Dedifferentiated amniotic fluid mesenchymal stem cell (primary cell): ENCODE data around the gene SBF1.
"Not testable (repeated sequence)": the region's sequence is repeated elsewhere in the genome, so short reads cannot be mapped to it uniquely, and the experiment has no call there.

Source experiments
- DNase-seq: peaks from one replicate; pipeline ENCODE4 v3.0.0-alpha.2; 2016; ENCODE audit errors: extremely low spot score

The SBF1 gene

GRCh38 chr22:50422961-50423815 is 51.6 kb downstream of the SBF1 start:
- no peak for DNase-seq

- no peak for DNase-seq
These were observed 52.8 kb downstream of the SBF1 start for GRCh38 chr22:50422046-50422445.

DNA sequence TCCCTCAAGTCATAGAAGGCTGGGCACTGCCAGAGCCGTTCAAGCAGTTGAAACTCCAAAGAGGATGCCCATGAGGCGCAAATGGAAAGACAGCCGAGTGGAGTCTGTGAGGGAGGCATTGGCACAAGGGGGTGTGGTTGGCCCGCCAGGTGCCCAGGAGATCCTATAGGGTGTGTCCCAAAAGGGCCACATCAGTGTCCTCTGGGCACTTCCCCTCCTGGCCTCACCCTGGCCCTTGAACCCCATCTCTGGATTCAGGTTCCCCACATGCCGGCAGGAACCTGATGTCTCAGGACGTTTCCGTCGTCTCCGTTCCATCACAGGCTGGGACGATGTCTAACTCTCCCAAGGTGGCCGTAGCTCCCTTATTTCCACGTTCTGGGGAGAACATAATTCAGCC is 54.3 kb downstream of the SBF1 start:
- no peak for DNase-seq

DNA sequence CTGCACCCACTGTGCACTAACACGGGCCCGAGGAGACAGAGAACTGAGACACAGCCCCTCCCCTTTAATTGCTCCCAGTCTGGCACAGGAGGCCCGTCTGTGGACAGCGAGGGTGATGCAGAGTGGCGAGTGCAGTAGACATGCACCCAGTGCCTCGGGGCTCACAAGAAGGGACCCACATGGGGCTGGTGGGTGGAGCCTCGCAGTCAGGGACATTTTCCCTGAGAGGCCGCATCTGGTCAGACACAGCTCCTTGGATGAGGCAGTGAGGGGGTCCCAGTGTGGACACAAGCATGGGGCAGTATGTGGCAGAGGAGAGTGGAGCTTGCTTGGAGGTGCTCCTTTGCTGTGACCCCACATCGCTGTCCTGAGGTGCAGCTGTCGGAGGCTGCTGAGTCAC is 54.8 kb downstream of the SBF1 start:
- DNase-seq = no peak

- DNase-seq = no peak
These were observed 55.7 kb downstream of the SBF1 start for GRCh38 chr22:50419116-50419515.

DNA sequence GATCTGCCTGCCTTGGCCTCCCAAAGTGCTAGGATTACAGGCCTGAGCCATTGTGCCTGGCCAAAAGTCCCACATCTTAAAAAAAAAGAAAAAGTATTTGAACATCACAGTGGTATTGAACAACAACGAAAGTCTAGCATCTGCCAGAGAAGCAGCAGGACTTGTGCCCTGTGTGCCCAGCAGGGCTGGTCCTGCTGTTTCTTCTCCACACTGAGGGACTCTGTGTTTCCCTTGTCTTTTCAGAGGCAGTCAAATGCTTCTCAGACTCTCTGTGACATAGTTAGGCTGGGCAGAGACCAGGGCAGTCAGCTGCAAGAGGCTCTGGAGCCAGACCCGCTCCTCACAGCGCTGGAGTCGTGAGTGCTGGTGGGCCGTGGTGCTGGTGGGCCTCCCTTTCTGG is 56.2 kb downstream of the SBF1 start:
- no peak for DNase-seq

DNA sequence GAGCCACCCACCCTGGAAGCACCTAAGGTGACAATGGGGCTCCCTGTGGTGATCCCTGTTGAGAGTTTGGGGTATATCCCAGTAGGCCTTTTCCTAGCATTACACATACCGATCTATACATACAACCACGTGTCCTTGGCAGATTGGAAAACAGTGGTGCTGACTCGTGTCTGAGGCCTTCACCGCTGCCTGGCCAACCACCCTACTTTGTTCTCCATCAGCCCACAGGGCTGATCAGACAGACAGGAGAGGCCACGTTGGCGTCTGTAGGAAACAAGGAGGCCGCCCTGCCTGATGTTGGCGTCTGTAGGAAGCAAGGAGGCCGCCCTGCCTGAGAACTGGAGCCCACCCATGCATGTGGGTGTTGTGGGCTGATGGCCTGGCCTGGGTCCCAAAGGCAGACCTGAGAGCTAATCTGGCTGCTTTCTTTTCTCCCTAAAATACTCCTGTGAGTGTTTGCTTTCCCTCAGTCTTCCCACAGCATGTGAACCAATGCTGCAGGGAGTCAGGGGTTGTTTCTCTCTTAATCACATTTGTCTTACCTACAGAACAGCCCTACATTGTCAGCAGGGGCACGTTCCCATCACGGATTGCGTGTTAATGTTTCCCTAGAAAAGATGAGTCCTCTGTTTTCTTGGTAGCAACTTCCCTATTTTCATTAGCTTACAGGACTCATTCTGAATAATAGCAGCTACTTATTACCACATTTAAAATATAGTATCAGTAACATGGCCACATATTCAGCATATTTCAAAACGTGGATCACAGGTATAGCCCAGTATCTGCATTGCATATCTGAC is 57.2 kb downstream of the SBF1 start:
- no peak for DNase-seq

GRCh38 chr22:50416996-50417395 is 57.8 kb downstream of the SBF1 start:
- no peak for DNase-seq

- no peak for DNase-seq
These were observed 59.4 kb downstream of the SBF1 start for GRCh38 chr22:50415426-50415825.

- no peak for DNase-seq
These were observed 60.2 kb downstream of the SBF1 start for GRCh38 chr22:50414476-50415248.

DNA sequence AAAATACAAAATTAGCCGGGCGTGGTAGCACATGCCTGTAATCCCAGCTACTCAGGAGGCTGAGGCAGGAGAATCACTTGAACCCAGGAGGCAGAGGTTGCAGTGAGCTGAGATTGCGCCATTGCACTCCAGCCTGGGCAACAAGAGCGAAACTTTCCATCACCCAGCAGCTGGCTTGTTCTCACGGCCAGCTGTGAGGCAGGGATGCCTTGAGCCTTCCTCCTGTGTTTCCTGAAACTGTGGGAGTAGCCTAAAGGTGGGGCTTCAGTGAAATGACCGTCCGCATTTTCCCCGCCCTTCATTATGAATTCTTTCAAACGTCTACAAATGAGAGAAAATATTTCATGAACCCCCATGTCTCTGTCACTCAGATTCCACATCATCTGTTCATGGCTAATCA is 65.9 kb downstream of the SBF1 start:
- DNase-seq = not testable (repeated sequence)

GRCh38 chr22:50408311-50408710 is 66.5 kb downstream of the SBF1 start:
- no peak for DNase-seq

DNA sequence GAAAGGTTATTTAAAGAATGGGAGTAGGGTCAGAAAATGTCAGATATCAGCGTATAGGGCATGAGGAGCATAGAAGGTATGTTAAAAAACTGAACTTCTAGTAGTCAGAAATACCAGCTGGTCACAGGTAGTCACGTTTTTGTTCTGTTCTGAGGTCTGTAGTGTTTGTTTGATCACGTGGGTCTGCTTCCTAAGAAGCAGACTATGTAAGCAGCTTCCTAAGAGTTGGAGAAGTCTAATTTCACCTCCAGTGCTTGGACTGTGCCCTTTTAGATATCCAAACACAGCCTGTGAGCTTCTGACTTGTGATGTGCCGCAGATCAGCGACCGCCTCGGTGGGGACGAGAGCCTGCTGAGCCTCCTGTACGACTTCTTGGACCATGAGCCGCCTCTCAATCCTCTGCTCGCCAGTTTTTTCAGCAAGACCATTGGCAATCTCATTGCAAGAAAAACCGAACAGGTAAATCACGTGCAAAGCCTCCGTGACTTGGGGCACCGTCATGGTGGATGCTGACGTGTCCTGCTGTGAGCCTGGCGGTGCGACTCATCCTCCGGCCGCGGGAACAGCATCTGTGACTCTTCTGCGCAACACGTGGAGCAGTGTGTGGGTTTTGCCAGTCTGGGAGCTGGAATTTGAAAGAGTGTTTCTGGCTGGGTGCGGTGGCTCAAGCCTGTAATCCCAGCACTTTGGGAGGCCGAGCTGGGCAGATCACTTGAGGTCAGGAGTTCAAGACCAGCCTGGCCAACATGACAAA is 68.2 kb downstream of the SBF1 start:
- DNase-seq = no peak

GRCh38 chr22:50403701-50404101 is 71.1 kb downstream of the SBF1 start:
- DNase-seq = no peak

DNA sequence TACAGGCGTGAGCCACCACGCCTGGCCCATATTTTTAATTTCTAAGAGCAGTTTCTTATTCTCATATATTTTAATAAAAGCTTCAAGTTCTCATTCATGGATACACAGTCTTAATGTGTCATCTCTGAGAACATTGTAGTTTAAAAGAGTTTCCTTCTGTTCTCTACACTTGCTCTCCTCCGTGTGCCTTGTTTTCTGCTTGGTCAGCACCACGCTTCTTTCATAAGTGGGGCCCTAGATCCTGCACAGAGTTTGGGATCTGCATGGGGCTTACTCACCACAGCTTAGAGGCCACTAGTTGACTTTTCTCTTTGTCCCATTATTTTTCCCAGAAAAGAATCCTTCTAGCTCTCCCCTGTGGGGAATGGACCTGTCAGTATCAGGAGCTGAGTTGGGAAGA is 72.9 kb downstream of the SBF1 start:
- DNase-seq = no peak

DNA sequence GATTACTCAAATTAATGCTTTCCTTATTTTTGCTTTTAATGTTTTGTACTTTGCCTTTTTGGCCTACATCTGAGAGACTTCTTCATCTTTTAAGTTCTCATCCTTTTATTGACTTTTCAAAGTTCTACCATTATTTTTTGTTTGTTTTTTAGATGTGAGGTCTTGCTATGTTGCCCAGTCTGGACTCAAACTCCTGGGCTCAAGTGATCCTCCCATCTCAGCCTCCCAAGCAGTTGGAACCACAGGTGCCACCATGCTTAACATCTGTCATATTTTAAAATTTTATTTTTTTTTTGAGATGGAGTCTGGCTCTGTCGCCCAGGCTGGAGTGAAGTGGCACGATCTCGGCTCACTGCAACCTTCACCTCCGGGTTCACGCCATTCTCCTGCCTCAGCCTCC is 73.9 kb downstream of the SBF1 start:
- DNase-seq = no peak

DNA sequence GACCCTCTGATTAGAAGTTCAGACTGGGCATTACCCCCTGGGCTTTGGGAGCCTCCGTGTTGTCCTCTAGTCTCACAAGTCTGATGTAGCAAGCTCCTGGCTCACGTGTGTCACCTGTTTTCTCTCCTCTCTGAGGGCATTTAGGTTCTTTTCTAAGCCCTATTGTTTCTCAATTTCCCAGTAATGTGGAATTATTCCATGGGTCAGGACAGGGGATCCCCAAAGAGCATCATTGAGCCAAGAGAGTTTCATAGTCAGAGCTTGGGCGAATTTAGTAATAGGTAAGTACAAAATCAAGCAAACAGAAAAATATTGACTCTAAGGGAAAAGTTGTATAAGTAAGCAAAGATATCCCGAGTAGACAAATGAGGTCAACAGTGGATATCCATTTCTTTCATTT is 74.4 kb downstream of the SBF1 start:
- no peak for DNase-seq

DNA sequence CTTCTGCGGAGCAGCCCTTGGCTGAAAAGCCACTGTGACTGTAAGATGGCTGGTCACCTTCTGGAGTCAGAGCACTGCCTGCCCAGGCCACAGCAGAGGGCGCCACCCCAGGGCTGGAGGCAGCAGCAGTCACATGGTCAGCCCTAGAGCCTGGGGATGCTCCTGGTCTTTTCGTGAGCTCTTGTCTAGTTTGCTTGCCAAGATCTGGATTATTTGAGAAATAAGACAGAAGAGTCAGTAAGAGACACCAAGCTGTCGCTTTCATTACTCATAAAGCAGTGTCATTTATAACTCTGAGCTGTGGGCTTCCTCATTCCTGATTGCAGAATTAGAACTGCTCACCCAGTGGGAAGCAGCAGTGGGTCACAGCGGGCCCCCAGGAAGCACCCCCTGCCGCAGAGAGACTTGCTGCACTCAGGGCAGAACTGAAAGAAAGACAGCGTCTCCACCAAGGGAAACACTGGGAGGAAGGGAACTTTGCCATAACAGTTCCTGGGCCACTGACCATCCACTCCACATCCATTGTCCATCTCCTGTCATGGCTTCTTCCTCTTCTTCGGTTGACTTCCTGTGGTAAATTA is 75.0 kb downstream of the SBF1 start:
- DNase-seq = no peak

GRCh38 chr22:50398831-50399648 is 75.8 kb downstream of the SBF1 start:
- DNase-seq = no peak

DNA sequence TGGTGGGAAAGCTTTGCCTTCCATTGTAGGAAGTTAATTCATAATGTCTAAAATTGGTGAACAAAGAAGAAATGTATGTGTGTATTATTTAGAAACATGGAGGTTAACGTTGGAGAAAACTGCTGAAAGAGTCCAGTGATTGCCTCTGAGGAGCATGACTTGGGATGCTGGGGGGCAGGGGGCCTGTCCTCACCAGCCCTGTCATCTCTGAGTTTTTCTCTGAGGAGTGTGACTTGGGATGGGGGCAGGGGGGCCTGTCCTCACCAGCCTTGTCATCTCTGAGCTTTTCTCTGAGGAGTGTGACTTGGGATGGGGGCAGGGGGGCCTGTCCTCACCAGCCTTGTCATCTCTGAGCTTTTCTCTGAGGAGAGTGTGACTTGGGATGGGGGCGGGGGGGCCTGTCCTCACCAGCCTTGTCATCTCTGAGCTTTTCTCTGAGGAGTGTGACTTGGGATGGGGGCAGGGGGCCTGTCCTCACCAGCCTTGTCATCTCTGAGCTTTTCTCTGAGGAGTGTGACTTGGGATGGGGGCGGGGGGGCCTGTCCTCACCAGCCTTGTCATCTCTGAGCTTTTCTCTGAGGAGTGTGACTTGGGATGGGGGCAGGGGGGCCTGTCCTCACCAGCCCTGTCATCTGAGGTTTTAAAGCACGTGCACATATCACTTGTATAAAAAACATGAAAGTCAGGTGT is 77.3 kb downstream of the SBF1 start:
- not testable (repeated sequence) for DNase-seq
